PC-3 (cell line): ENCODE data around the gene PTS. TPM values are rescaled to one million over a fixed set of nuclear protein-coding genes. Genes with fewer than 3 reads are reported as not detected.

Experiments
- ATAC-seq: fragments of 200-7000 bp; cut with Tn5 transposase; 2 replicates; pipeline ENCODE4 v1.9.1; 2020; ENCODE audit warnings: mild to moderate bottlenecking, moderate library complexity
- BruUV-seq: library from RNA; stranded (reverse); fragments of 400-500 nt; replicated peaks from 2 replicates; lab custom pipeline; 2021; lab: Mats Ljungman, UMichigan
- CTCF ChIA-PET: fragments of 300-600 bp; sonication (Branson Sonifier 250); formaldehyde crosslinking; loops from one replicate; lab custom pipeline; 2022; ENCODE audit warnings: antibody characterized with exemption; lab: Charles Lee
- POLR2A ChIA-PET: fragments of 300-600 bp; sonication (Branson Sonifier 250); formaldehyde crosslinking; loops from one replicate; lab custom pipeline; 2022; ENCODE audit warnings: antibody characterized with exemption; ENCODE audit not compliant: unreplicated experiment; lab: Charles Lee
- DNase-seq: peaks from one replicate; pipeline ENCODE4 v3.0.0-alpha.2; 2015
- H2AFZ ChIP-seq: fragments of 300-600 bp; sonication (generic); 2 replicates; pipeline ENCODE4 v1.6.0; 2016; ENCODE audit warnings: antibody characterized with exemption, low read length
- H3F3A ChIP-seq: fragments of 300-600 bp; sonication (generic); one replicate; pipeline ENCODE4 v1.6.0; 2017; ENCODE audit warnings: antibody characterized with exemption, low read length, control low read depth, mild to moderate bottlenecking; ENCODE audit not compliant: unreplicated experiment
- H3K27ac ChIP-seq: fragments of 300-600 bp; sonication (generic); 2 replicates; pipeline ENCODE4 v1.5.1; 2016; ENCODE audit warnings: mild to moderate bottlenecking, low read length
- H3K27me3 ChIP-seq: fragments of 300-600 bp; sonication (generic); 2 replicates; pipeline ENCODE4 v1.6.1; 2016; ENCODE audit warnings: low read length, mixed read lengths
- H3K36me3 ChIP-seq: fragments of 300-600 bp; sonication (generic); 2 replicates; pipeline ENCODE4 v1.6.1; 2016; ENCODE audit warnings: low read depth, mixed run types, low read length, mixed read lengths
- H3K4me1 ChIP-seq: fragments of 300-600 bp; sonication (generic); 2 replicates; pipeline ENCODE4 v1.5.1; 2016; ENCODE audit warnings: low read length; ENCODE audit not compliant: insufficient read depth
- H3K4me2 ChIP-seq: fragments of 300-600 bp; sonication (generic); 2 replicates; pipeline ENCODE4 v1.6.0; 2016; ENCODE audit warnings: low read length
- H3K4me3 ChIP-seq: fragments of 300-600 bp; sonication (generic); 2 replicates; pipeline ENCODE4 v1.5.1; 2016; ENCODE audit warnings: mild to moderate bottlenecking, low read length, mixed read lengths
- H3K79me2 ChIP-seq: fragments of 300-600 bp; sonication (generic); 2 replicates; pipeline ENCODE4 v1.6.1; 2017; ENCODE audit warnings: low read length, mixed read lengths
- H3K9ac ChIP-seq: fragments of 300-600 bp; sonication (generic); 2 replicates; pipeline ENCODE4 v1.6.0; 2016; ENCODE audit warnings: mild to moderate bottlenecking, low read length
- H3K9me2 ChIP-seq: fragments of 300-600 bp; sonication (generic); replicated peaks from 2 replicates; pipeline ENCODE4 v1.6.1; 2016; ENCODE audit warnings: mixed run types, low read length, mixed read lengths
- H3K9me3 ChIP-seq: fragments of 300-600 bp; sonication (generic); 2 replicates; pipeline ENCODE4 v1.6.1; 2016; ENCODE audit warnings: low read length, mixed read lengths
- H4K20me1 ChIP-seq: fragments of 300-600 bp; sonication (generic); 2 replicates; pipeline ENCODE4 v1.6.1; 2016; ENCODE audit warnings: low read length, mixed read lengths
- EZH2 ChIP-seq: fragments of 300-600 bp; sonication (generic); IDR thresholded peaks from one replicate; pipeline ENCODE4 v1.6.1; 2017; ENCODE audit warnings: antibody characterized with exemption, mild to moderate bottlenecking, low read length; ENCODE audit not compliant: unreplicated experiment
- EZH2phosphoT487 ChIP-seq: fragments of 300-600 bp; sonication (generic); IDR thresholded peaks from 2 replicates; pipeline ENCODE4 v1.6.1; 2018; ENCODE audit warnings: mild to moderate bottlenecking, antibody characterized with exemption, low read length, borderline replicate concordance
- intact Hi-C: fragments of 100-400 bp; cut with micrococcal nuclease; formaldehyde crosslinking; loops from 2 replicates; pipeline ENCODE4 v1.9.0; 2023
- total RNA-seq: library from RNA; depleted of rRNA; stranded (reverse); fragments of >200 nt; gene quantifications from 2 replicates; pipeline ENCODE4 v1.2.3, GENCODE V29; 2014
- TF ChIP-seq, protein P1 (sequence below): fragments of 300-600 bp; sonication (generic); conservative IDR thresholded peaks from 2 replicates; pipeline ENCODE4 v1.5.1; 2017; ENCODE audit warnings: antibody characterized with exemption, low read depth, mild to moderate bottlenecking, low read length

Gene PTS
- total RNA-seq, 1 experiment from 2014 or later: 77.4 TPM

DNA sequence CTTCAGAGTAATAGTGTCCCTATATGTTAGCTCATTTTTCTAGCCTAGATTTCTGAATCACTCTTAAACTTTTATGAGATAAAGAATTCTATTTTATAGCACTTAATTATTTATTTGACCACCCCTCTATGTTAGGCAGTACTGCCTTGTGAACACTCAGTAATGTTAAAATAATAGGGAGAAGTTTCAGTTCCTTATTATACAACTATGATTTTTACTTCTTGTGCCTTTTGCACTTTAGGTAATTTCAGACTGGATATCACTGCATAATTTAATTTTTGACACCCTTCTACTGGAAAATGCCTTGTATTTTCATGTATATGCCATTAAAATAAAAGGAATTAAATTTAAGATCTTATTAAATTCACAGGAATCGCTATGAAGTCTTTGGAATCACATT, 47.8 kb upstream of the PTS start:
- ChIA-PET CTCF (no interaction called here), POLR2A (no interaction called here)
- no peaks in the 10 kb centered on the region for H3F3A ChIP-seq
- no peak overlapping the region for H3K27ac ChIP-seq
- ATAC-seq (no peak), DNase-seq (no peak)
- H3K9ac ChIP-seq: no peak overlapping the region
- BruUV-seq: no TSS peak
- H3K4me2 ChIP-seq: no peak overlapping the region
- H3K79me2 ChIP-seq: no peaks in the 10 kb centered on the region
- H3K4me1 ChIP-seq: peaks cover 9% of the 10 kb centered on the region; the same call in 1 of the 2 replicates
- no peaks in the 10 kb centered on the region for H3K9me2 ChIP-seq
- intact Hi-C loops: loop anchor here (5.0 kb wide), 1 partner anchor 39 kb away; no protein-coding TSS in a partner anchor
- H3K36me3 ChIP-seq: no peaks in the 10 kb centered on the region
- H3K9me3 ChIP-seq: no peaks in the 10 kb centered on the region
- H4K20me1 ChIP-seq: no peaks in the 10 kb centered on the region
- H2AFZ ChIP-seq: no peak overlapping the region
- no peaks in the 10 kb centered on the region for H3K27me3 ChIP-seq
- H3K4me3 ChIP-seq: no peak overlapping the region
- TF ChIP-seq EZH2phosphoT487: no peak
- no peak for TF ChIP-seq EZH2
- TF ChIP-seq, protein P1, sequence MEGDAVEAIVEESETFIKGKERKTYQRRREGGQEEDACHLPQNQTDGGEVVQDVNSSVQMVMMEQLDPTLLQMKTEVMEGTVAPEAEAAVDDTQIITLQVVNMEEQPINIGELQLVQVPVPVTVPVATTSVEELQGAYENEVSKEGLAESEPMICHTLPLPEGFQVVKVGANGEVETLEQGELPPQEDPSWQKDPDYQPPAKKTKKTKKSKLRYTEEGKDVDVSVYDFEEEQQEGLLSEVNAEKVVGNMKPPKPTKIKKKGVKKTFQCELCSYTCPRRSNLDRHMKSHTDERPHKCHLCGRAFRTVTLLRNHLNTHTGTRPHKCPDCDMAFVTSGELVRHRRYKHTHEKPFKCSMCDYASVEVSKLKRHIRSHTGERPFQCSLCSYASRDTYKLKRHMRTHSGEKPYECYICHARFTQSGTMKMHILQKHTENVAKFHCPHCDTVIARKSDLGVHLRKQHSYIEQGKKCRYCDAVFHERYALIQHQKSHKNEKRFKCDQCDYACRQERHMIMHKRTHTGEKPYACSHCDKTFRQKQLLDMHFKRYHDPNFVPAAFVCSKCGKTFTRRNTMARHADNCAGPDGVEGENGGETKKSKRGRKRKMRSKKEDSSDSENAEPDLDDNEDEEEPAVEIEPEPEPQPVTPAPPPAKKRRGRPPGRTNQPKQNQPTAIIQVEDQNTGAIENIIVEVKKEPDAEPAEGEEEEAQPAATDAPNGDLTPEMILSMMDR: no peak

DNA sequence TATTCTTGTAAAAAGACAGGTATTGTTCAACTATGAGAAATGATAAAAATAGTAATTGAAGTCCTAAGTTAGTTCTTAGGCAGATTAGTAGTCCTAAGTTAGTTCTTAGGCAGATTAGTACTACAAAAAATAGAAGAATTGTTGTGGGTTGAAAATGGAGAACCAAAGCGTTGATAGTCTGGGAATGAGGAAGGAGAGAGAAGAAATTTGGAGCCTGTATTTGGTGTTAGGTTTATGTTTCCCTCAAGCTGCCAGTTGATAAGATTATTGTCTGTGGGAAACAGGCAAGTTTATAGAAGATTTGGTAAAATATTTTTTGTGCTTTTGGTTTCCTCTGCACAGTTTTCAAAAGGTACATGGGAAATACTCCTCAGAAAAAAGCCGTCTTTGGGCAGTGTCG, 47.3 kb upstream of the PTS start:
- peaks cover 9% of the 10 kb centered on the region; the same call in 1 of the 2 replicates for H3K4me1 ChIP-seq
- no TSS peak for BruUV-seq
- H3K4me3 ChIP-seq: no peak overlapping the region
- H3K4me2 ChIP-seq: no peak overlapping the region
- H3K27me3 ChIP-seq: no peaks in the 10 kb centered on the region
- no peaks in the 10 kb centered on the region for H3K9me2 ChIP-seq
- DNase-seq (no peak), ATAC-seq (no peak)
- no peaks in the 10 kb centered on the region for H3K79me2 ChIP-seq
- H3K27ac ChIP-seq: no peak overlapping the region
- H3K36me3 ChIP-seq: no peaks in the 10 kb centered on the region
- H4K20me1 ChIP-seq: no peaks in the 10 kb centered on the region
- TF ChIP-seq, protein P1: no peak
- POLR2A ChIA-PET: no interaction called here
- H3K9me3 ChIP-seq: no peaks in the 10 kb centered on the region
- intact Hi-C loops: loop anchor here (5.0 kb wide), 1 partner anchor 38 kb away; no protein-coding TSS in a partner anchor
- no peak overlapping the region for H3K9ac ChIP-seq
- CTCF ChIA-PET: no interaction called here
- no peaks in the 10 kb centered on the region for H3F3A ChIP-seq
- no peak overlapping the region for H2AFZ ChIP-seq

DNA sequence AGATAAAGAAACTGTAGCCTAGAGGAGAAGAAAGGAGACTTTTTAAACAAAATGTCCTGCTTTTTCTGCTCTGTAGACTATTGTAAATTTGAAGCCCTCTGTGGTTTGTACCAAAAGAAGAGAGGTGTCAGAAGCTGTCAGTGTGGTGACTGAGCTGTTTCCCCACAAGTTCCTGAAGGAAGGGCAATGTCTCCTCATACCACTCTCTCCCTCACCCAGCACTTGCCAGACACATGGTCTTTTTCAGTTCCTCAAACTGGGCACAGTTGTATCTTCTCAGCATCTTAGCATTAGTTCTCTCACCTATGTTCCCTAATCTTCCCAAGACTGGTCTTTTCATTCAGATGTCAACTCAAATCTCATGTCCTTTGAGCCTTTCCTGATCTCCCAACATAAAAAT, 46.6 kb upstream of the PTS start:
- ChIA-PET POLR2A (no interaction called here), CTCF (no interaction called here)
- Histone ChIP-seq H2AFZ (no peak overlapping the region), H3K79me2 (no peaks in the 10 kb centered on the region), H3K27me3 (no peaks in the 10 kb centered on the region), H3K27ac (no peak overlapping the region), H3K4me1 (peaks cover 8% of the 10 kb centered on the region; the same call in 1 of the 2 replicates), H3K4me3 (no peak overlapping the region), H3K9me2 (no peaks in the 10 kb centered on the region), H3K9me3 (no peaks in the 10 kb centered on the region), H3K36me3 (no peaks in the 10 kb centered on the region), H4K20me1 (no peaks in the 10 kb centered on the region), H3K9ac (no peak overlapping the region), H3K4me2 (no peak overlapping the region), H3F3A (no peaks in the 10 kb centered on the region)
- TF ChIP-seq EZH2phosphoT487 (no peak), EZH2 (no peak)
- TF ChIP-seq, protein P1: no peak
- DNase-seq (no peak), ATAC-seq (no peak)
- BruUV-seq: no TSS peak
- intact Hi-C loops: loop anchor here (5.0 kb wide), 1 partner anchor 38 kb away; no protein-coding TSS in a partner anchor
